ENCODE results near the gene MICALL1.

MICALL1 gene

DNA sequence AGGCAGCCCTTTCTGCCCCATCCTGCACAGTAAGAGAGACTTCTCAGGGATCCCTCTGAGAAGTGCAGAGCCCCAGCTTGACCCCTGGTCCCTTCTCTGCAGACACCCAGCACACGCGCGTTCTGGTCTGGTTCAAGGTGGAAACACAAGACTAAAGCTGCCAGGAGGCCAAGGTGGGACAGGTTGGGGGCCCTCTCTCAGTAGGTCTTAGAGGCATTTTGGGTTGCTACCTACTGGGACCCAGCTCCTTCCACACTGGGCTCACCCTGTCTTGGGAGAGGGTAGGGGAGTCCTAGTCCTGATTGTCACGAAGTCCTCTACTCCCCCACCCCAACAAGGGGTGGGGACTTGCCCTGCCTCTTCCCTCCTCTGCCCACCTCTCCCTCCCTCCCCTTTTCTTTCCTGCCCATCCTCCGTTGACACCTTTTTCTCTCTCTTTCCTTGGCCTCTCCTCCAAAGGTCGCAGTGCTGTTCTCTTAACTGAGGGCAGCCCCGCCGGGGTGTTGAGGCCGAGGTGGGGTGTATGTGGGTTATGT, 79.0 kb downstream of the MICALL1 start:
- no peak for DNase-seq

- no peak for DNase-seq
Measured at GRCh38 chr22:37985751-37986281, 79.7 kb downstream of the MICALL1 start.

DNA sequence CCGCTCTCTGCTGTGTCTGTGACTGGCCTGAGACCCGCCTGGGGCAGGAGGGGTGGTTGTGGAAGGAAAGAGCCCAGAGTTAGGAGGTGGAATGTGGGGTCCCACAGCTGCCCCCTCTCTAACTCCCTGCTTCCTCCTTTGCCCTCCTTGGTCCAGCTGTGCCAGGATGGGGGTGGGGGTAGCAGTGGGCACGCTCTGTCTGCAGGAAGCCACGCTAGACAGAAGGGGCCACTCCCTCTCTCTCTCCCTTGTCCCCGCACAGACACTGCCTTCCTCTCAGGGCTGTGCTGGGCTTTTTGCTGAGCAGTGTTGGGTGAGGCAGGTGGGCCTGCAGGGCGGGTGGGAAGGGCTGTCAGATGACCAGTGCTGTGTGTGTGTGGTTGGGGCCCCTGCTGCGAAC, 80.3 kb downstream of the MICALL1 start:
- no peak for DNase-seq

DNA sequence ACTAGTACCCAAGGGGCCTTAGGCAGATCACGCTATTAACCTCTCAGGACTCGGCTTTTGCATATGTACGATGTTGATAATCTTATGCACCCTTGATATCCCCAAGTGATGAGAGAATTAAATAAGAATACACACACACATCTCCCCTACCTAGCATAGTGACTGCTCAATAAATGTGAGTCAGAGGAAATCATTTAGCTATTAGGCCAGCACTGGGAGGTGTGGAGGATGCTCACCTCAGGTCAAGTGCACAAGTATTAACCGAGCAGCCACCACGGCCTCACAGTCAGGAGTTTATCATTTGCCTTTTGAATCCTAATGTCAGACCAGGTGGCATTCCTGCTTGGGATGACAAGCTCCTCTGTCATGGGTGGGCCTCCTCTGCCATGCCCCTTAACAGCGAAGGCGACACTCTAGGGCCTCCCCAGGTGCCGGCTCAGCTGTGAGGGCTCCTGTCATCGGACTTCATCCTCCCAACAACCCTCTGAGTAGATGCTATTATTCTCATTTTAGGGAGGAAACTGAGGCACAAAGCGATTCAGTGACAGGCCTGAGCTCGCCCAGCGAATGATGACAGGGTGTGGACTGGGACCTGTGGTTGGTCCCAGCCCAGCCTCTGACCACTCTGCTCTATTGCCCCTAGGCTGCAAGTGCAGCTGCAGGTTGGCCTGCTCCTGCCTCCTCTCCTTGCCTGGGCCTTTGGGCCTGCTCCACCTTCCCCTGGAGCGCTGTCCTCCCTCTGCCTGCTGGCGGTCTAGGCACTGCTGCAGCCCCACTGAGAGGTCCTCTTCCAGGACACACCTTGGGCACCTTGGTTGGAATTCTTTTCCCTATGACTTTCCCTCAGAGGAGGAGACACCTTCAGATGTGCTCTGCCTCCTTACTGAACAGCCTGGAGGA, 83.3 kb downstream of the MICALL1 start:
- DNase-seq = no peak

- no peak for DNase-seq
Measured at GRCh38 chr22:37990301-37990700, 84.2 kb downstream of the MICALL1 start.

GRCh38 chr22:37990862-37991261, 84.8 kb downstream of the MICALL1 start:
- DNase-seq = no peak

DNA sequence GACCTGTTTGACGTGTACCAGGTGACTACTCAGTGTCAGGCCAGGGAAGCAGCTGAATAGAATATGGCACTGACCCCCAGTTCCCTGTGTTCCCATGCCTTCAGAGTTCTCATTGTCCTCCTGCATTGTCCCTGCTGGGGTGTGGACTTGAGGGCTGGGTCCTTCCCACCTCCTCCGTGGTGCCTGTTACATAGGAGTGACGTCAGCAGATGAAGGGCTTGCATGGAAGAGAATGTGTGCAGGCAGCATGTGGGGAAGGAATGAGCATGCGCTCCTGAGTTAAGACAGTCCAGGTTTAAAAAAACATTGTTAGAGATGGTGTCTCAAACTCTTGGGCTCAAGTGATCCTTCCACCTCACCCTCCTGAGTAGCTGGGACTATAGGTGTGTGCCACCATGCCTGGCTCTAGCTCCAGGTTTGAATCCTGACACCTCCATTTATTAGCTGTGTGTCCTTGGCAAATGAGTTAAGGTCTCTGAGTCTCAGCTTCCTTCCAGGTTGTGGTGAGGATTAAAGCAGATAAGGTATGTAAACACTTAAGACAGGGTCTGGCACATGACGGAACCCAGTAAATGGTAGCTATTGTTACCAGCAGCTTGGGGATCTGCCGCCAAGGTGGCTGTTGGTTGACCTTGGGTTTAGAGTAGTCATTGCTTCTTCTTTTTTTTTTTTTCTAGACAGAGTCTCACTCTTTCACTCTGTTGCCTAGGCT, 85.8 kb downstream of the MICALL1 start:
- DNase-seq = peak; percentile 18

All from NCI-H2029 (cell line).